Uterus (tissue), 4 donors: ENCODE data around the gene OR2AT4. TPM values are rescaled to one million over a fixed set of nuclear protein-coding genes. Genes with fewer than 3 reads are reported as not detected.

Source experiments
- DNase-seq, 2 donors: peaks; one replicate each; pipeline ENCODE4 v3.0.0-alpha.2; 2019 to 2020
- H3K27ac ChIP-seq, 2 donors: fragments of 200-600 bp; sonication (generic); 1 replicate in 1 of 2; 2 replicates in 1 of 2; pipeline ENCODE4 v1.5.1; 2016 to 2018
- H3K27me3 ChIP-seq, 2 donors: fragments of 200-600 bp; sonication (generic); one replicate each; pipeline ENCODE4 v1.5.1; 2018 to 2019; ENCODE audit warnings: control low read depth in 1 of 2
- H3K36me3 ChIP-seq, 2 donors: fragments of 200-600 bp; sonication (generic); one replicate each; pipeline ENCODE4 v1.5.1; 2019; ENCODE audit warnings: control low read depth in 1 of 2
- H3K4me1 ChIP-seq, 2 donors: fragments of 200-600 bp; sonication (generic); one replicate each; pipeline ENCODE4 v1.5.1; 2018 to 2019; ENCODE audit warnings: control low read depth in 1 of 2
- H3K4me3 ChIP-seq, 2 donors: fragments of 200-600 bp; sonication (generic); 1 replicate in 1 of 2; 2 replicates in 1 of 2; pipeline ENCODE4 v1.5.1; 2018 to 2019; ENCODE audit warnings: mild to moderate bottlenecking in 1 of 2
- H3K9me3 ChIP-seq, 2 donors: fragments of 200-600 bp; sonication (generic); one replicate each; pipeline ENCODE4 v1.5.1; 2019; ENCODE audit warnings: control low read depth in 1 of 2
- POLR2A ChIP-seq, 2 donors: fragments of 450-650 bp; IDR thresholded peaks; one replicate each; pipeline ENCODE4 v1.6.1; 2016; ENCODE audit warnings: antibody characterized with exemption in 2 of 2, mild to moderate bottlenecking in 1 of 2, moderate library complexity in 1 of 2
- intact Hi-C: fragments of 100-400 bp; cut with DNase I; formaldehyde crosslinking; loops from one replicate; pipeline ENCODE4 v1.15.1; 2023; ENCODE audit warnings: low total_unique reads
- total RNA-seq, 4 donors: library from RNA; depleted of rRNA in 3 of 4; stranded (reverse); fragments of >200 nt in 3 of 4; gene quantifications; one replicate each; pipeline versions ENCODE4 v1.1.0 to v1.2.4, GENCODE V29; 2014 to 2023
- TF ChIP-seq, protein P1 (sequence below), 4 experiments: fragments of 200-600 bp in 2 of 4; fragments of 450-650 bp in 2 of 4; sonication (generic) in 2 of 4; IDR thresholded peaks; one replicate each; pipeline ENCODE4 v1.5.1; 2016 to 2019; ENCODE audit warnings: antibody characterized with exemption in 4 of 4, mild to moderate bottlenecking in 2 of 4, moderate library complexity in 1 of 4
- donor health status: DM: yes; HTN: yes; CAD: no.

The OR2AT4 gene
- total RNA-seq, 4 donors from 2014 or later: not detected

DNA sequence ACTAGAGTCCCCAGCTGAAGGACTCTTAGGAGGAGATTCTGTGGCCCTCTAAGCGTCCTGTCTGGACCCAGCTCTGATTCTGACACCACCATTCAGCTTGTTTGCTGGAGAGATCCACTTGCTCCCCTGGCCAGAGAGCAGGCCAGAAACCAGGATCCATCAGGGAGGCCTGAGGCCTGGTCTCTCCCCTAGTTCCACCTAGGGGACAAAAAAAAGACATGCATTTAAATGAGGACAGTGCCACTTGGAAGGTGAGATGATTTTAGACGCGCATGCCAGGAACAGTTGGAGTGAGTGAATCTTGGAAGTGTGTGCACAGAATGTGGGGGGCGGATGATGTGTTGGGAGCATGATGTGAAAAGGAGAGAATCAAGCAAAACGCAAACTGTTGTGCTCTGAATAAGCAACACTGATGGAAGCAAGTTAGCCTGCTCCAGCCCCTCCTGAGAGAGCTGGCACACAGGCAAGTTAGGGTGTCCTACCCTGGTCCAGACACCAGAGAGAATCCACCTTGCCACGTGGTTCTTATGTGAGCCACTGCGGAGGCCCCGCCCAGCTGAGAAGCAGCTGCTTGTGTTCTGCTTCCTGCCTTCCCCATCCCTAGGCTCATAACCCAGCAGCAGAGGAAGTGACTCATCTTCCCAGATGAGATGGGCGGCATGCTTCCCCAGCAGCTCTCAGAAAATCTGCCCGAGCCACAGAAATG is 46.2 kb upstream of the OR2AT4 start:
- DNase-seq: peak; percentile 54 to 63

DNA sequence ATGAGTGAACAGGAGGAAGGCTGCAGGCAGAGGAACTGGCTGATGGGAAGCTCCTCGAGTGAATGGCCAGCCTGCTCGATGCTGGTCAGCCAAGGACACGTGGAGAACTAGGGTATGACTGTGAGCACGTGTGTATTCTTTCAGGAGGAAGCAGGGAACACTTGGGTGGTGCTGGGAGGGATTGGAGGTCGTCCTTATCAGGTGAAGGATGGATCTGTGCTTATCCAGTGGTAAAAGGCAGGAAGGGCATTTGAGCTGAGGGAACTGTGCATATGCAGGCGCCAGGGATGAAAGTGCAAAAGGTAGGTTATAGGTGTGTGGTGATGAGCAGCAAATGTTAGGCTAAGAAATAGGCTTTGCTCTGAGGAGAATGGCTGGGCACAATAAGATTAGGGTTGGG is 44.5 kb upstream of the OR2AT4 start:
- DNase-seq: no peak
- H3K4me3 ChIP-seq: no peak overlapping the region
- intact Hi-C loops: loop anchor here (5.0 kb wide), 1 partner anchor 101 kb away; the partner anchor contains the start of gene TPBGL
- no peaks in the 10 kb centered on the region for H3K4me1 ChIP-seq
- H3K36me3 ChIP-seq: no peaks in the 10 kb centered on the region
- no peaks in the 10 kb centered on the region for H3K27me3 ChIP-seq
- TF ChIP-seq, protein P1, sequence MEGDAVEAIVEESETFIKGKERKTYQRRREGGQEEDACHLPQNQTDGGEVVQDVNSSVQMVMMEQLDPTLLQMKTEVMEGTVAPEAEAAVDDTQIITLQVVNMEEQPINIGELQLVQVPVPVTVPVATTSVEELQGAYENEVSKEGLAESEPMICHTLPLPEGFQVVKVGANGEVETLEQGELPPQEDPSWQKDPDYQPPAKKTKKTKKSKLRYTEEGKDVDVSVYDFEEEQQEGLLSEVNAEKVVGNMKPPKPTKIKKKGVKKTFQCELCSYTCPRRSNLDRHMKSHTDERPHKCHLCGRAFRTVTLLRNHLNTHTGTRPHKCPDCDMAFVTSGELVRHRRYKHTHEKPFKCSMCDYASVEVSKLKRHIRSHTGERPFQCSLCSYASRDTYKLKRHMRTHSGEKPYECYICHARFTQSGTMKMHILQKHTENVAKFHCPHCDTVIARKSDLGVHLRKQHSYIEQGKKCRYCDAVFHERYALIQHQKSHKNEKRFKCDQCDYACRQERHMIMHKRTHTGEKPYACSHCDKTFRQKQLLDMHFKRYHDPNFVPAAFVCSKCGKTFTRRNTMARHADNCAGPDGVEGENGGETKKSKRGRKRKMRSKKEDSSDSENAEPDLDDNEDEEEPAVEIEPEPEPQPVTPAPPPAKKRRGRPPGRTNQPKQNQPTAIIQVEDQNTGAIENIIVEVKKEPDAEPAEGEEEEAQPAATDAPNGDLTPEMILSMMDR (IDR thresholded peaks at IDR 0.05): no peak
- TF ChIP-seq POLR2A (IDR thresholded peaks at IDR 0.05): no peak
- no peak overlapping the region for H3K27ac ChIP-seq
- H3K9me3 ChIP-seq: no peaks in the 10 kb centered on the region

More for the DNA sequence above, 46.2 kb upstream of the OR2AT4 start:
- H3K36me3 ChIP-seq: no peaks in the 10 kb centered on the region
- H3K27me3 ChIP-seq: no peaks in the 10 kb centered on the region
- no peaks in the 10 kb centered on the region for H3K4me1 ChIP-seq
- no peaks in the 10 kb centered on the region for H3K9me3 ChIP-seq
- TF ChIP-seq, protein P1 (IDR thresholded peaks at IDR 0.05): peak in 1 of 4 experiments; percentile 17
- TF ChIP-seq POLR2A (IDR thresholded peaks at IDR 0.05): no peak
- peak overlapping the region in 1 of 2 donors; percentile 30 for H3K27ac ChIP-seq
- intact Hi-C loops: loop anchor here (5.0 kb wide), 1 partner anchor 99 kb away; the partner anchor contains the start of gene TPBGL
- no peak overlapping the region for H3K4me3 ChIP-seq

- Histone ChIP-seq H3K9me3 (no peaks in the 10 kb centered on the region), H3K4me1 (no peaks in the 10 kb centered on the region), H3K27ac (no peak overlapping the region), H3K27me3 (no peaks in the 10 kb centered on the region), H3K36me3 (no peaks in the 10 kb centered on the region), H3K4me3 (no peak overlapping the region)
- intact Hi-C loops: loop anchor here (5.0 kb wide), 1 partner anchor 102 kb away; the partner anchor contains the start of gene TPBGL
- TF ChIP-seq, protein P1 (IDR thresholded peaks at IDR 0.05): peak; percentile 75 to 86 (median 80)
- TF ChIP-seq POLR2A (IDR thresholded peaks at IDR 0.05): no peak
- DNase-seq: peak; percentile 51 to 64
Observed at GRCh38 chr11:75140269-75141138, 43.8 kb upstream of the OR2AT4 start.

DNA sequence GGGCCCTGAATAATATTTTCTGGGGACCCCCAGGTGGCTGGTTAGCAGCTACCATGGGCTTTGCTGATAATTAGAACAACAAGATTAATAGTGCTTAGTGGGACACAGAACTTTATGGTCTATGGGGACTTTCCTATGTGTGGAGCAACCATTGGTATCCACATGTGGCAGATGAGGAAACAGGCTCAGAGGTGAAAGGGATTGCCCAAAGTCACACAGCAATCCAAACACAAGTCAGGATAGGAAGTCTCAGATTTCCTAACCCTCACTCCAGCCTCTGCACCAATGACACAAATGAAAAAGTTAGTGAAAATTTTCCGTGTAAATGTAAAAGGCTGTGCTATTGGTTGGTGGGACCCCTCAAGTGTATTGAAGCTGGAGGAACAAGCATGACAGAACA is 39.0 kb upstream of the OR2AT4 start:
- intact Hi-C loops: no loop called here

More for the DNA sequence above, 39.0 kb upstream of the OR2AT4 start:
- no peak overlapping the region for H3K4me3 ChIP-seq
- no peaks in the 10 kb centered on the region for H3K9me3 ChIP-seq
- H3K27me3 ChIP-seq: no peaks in the 10 kb centered on the region
- H3K36me3 ChIP-seq: no peaks in the 10 kb centered on the region
- TF ChIP-seq, protein P1 (IDR thresholded peaks at IDR 0.05): no peak
- no peak for TF ChIP-seq POLR2A (IDR thresholded peaks at IDR 0.05)
- H3K27ac ChIP-seq: no peak overlapping the region
- H3K4me1 ChIP-seq: no peaks in the 10 kb centered on the region
- DNase-seq: no peak
